NCI-H146 treated with DMSO at 0.1 percent for 48 hours (cell line): ENCODE measurements around the gene OR1L4.

Experiments
- DNase-seq: peaks from one replicate; lab custom pipeline; 2025; ENCODE audit not compliant: unreplicated experiment; lab: John Stamatoyannopoulos, UW

Gene OR1L4, protein sequence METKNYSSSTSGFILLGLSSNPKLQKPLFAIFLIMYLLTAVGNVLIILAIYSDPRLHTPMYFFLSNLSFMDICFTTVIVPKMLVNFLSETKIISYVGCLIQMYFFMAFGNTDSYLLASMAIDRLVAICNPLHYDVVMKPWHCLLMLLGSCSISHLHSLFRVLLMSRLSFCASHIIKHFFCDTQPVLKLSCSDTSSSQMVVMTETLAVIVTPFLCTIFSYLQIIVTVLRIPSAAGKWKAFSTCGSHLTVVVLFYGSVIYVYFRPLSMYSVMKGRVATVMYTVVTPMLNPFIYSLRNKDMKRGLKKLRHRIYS

DNA sequence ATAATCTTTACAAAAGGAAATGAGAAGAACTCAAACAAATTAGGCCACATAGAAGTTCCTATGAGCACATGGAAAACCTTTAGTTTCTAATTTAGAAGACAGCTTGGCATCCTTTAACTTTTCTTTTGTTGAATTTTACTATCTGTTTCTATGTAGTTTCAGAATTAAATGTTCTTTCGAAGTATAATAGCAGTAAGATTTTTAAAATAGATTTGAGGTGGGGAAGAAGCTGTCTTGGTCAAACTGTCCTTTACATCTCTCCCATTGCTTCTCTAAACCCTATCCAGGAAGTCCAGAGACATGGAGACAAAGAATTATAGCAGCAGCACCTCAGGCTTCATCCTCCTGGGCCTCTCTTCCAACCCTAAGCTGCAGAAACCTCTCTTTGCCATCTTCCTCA, at the start of gene OR1L4:
OR1L4 (plus strand) TSS at position 301 of the 400 bp plus-strand sequence; CDS start at position 301, 0 bp downstream.
- DNase-seq: no peak

DNA sequence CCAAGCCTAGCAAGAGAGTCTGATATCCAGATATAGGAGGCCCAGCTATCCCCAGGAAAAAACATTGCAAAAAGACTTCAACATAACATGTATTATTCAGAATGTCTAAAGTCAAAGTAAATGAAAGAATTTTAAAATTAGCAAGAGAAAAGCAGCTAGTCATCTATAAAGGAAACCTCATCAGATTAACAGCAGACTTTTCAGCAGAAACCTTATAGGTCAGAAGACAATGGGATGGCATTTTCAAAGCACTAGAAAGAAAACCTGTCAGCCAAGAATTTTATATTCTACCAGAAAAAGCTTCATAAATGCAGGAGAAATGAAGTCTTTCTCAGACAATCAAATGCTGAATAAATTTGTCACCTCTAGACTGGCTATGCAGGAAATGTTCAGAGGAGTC, 38.9 kb upstream of the OR1L4 start:
- no peak for DNase-seq

DNA sequence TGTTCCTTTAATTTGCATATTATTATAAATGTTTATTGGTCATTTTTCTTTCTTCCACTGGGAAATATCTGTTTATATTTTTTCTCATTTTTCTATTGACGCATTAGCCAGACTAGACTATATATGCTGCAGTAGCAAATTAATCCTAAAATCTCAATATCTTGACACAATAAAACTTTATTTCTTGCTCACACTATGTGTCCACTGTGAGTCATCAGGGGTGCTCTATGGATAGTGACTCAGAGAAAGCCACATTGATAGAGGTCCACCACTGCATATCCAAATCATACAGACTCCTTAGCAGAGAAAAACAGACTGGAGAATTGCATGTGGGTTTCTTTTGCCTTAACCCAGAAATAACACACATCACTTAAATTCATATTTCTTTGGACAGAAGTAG, 28.1 kb upstream of the OR1L4 start:
- no peak for DNase-seq

DNA sequence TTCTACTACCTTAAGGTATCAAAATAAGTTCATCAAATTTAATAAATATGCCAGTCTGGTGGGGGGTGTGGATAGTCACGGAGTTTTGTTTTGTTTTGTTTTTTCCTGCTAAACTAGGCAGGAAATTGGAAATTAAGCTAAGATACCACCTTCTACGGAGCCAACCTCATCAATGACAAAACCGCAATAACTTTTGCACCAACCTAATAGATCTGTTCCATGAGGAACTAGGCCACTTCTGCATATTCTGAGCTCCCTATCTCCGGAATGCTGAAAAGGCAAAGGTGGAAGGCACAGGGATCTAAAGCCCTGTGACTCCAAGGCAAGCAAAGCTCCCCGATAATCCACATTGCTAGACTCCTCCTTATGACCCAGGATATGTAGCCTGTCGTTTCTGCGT, 5.8 kb upstream of the OR1L4 start:
- no peak for DNase-seq

DNA sequence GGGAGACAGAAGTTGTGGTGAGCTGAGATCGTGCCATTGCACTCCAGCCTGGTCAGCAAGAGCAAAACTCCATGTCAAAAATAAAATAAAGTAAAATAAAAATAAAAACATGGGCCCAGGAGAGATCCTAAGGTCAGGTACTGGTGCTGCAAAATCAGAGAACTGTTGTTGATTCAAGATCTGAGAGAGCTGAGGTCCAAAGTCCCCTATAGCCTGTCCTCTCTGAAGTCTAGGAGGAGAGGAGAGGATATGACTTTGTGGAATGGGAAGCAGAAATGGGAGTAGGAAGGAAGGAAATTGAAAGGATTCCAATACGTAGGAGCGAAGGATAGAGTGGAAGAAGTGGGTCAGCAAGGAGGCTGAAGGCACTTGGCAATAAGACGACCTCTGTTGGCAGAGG, 4.6 kb upstream of the OR1L4 start:
- no peak for DNase-seq

DNA sequence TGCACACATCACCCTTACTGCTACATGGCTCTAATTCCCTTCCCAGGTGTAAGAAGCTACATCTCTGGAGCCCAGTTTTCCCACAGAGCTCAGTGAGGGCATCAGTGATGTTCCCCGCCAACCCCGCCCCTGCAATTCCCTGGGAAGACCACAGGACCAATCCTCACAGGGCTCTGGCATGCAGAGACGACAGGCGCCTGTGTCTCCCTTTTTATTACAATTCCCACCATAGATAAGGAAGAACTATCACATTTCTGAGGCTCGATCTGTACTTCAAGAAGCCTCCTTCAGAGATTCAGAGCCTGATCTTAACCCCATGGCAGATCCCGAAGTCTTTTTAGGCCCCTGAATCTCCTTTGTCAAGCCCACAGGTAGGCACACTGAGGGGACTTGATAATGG, 18.2 kb downstream of the OR1L4 start, which contains the start of gene OR1L6:
OR1L6 (plus strand) TSS at position 301 of the 400 bp plus-strand sequence. CDS start 7,545 bp downstream, outside the sequence.
- DNase-seq: no peak

DNA sequence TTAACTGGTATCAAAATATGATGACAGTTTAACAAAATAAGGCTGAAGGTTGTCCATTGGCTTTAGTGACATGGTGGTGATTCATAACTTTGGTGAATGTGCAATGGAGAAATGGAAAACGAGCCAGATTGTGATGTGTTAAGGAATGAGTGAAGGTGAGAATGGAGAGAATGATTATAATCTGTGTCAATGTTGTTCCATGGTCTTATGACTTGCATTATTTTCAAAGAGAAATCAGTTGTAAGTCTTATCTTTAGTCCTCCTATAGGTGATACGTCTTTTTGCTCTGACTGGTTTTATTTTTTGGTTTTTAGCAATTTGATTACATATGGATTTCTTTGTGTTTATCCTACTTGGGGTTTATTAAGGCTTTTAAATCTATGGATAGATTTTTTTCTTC, 31.0 kb downstream of the OR1L4 start:
- no peak for DNase-seq

DNA sequence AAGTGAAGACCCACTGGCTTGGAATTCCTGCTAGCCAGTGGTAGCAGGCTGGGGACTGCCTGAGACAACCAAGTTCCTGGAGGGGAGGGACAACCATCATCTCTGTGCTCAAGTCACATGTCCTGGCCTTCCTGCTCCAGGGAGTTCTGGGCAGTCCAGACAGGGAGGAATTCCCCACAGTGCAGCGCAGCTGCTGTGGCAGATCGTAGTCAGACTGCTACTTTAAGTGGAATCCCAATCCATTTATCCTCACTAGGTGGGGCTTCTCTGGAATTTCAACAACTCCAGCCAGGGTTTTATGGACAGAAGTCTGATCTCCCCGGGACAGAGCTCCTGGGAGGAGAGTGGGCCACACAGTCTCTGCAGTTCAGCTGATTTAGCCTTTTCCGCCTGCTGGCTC, 44.0 kb downstream of the OR1L4 start:
- no peak for DNase-seq
